ENCODE data around the gene SAMD4A. TPM values are rescaled to one million over a fixed set of nuclear protein-coding genes. Genes with fewer than 3 reads are reported as not detected.

Gene SAMD4A
- total RNA-seq, 2 donors from 2014 or later, result 1.9 to 8.0 TPM

DNA sequence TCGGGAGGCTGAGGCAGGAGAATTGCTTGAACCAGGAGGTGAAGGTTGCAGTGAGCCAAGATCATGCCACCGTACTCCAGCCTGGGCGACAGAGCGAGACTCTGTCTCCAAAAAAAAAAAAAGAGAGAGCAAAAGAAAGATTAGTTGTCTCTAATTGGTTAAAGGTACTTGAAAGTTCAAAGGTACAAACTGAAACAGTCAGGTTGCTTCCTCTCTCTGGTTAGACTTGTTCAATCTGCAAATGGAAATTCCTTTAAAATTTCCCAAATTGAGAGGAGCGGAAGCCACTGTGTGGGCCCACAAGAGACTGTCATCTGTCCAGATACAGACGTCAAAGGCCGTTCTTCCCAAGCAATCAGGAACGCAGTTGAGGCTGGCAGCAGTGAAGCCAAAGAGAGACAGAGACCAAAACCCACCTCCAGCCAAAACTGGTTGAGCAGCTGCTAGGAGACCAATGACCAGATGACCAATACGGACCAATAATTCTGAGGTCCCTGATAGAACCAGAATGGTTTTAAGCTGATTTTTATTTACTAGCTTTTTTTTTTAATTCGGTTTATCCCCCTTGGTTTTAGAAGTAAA, 272.1 kb downstream of the SAMD4A start:
- Mint-ChIP-seq H3K27me3 (ENCODE audit: insufficient read depth) (no peaks in the 10 kb centered on the region), H3K27ac (no peak overlapping the region)

DNA sequence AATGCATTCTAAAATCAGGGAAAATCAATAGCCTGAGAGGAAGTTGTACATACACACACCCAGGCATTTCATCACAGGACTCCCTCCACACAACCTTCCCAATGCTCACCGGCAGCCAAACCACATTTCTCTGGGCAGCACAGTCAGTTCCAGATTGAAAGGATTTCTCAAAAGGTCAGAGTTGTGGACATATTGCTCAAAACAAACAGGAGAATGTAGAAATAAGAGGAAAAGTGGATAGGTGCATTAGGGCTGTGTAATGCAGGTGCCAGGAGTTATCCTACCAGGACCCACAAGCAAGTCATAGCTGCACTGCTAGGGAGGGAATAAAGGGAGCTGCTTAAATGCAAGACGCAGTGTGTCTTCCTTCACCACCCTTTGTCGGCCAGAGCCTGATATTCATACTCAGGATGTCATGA, 272.8 kb downstream of the SAMD4A start:
- no peaks in the 10 kb centered on the region for H3K27me3 Mint-ChIP-seq (ENCODE audit: insufficient read depth)
- H3K9ac ChIP-seq (ENCODE audit: extremely low read depth, low read length, poor library complexity, severe bottlenecking), result no peak overlapping the region
- peaks cover 8% of the 10 kb centered on the region for H3K4me1 Mint-ChIP-seq
- H3K27ac ChIP-seq (ENCODE audit: low read depth, low read length), result no peak overlapping the region
- H3K27ac Mint-ChIP-seq, result no peak overlapping the region
- peaks cover 20% of the 10 kb centered on the region for H3K36me3 Mint-ChIP-seq (ENCODE audit: low read depth)
- TF ChIP-seq, protein P1, sequence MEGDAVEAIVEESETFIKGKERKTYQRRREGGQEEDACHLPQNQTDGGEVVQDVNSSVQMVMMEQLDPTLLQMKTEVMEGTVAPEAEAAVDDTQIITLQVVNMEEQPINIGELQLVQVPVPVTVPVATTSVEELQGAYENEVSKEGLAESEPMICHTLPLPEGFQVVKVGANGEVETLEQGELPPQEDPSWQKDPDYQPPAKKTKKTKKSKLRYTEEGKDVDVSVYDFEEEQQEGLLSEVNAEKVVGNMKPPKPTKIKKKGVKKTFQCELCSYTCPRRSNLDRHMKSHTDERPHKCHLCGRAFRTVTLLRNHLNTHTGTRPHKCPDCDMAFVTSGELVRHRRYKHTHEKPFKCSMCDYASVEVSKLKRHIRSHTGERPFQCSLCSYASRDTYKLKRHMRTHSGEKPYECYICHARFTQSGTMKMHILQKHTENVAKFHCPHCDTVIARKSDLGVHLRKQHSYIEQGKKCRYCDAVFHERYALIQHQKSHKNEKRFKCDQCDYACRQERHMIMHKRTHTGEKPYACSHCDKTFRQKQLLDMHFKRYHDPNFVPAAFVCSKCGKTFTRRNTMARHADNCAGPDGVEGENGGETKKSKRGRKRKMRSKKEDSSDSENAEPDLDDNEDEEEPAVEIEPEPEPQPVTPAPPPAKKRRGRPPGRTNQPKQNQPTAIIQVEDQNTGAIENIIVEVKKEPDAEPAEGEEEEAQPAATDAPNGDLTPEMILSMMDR (conservative IDR thresholded peaks at IDR 0.05), result no peak
- no peaks in the 10 kb centered on the region for H3K4me1 ChIP-seq (ENCODE audit: control insufficient read depth, insufficient read depth, low read length)
- peaks cover 10% of the 10 kb centered on the region for H3K36me3 ChIP-seq (ENCODE audit: control insufficient read depth, insufficient read depth, low read length)
- no peak overlapping the region for H3K4me3 ChIP-seq (ENCODE audit: low read length)
- no peaks in the 10 kb centered on the region for H3K27me3 ChIP-seq (ENCODE audit: control insufficient read depth, insufficient read depth, low read length, poor library complexity, severe bottlenecking)
- H3K9me3 ChIP-seq (ENCODE audit: control insufficient read depth, low read length), result no peaks in the 10 kb centered on the region
- DNase-seq, result no peak
- H3K4me3 Mint-ChIP-seq, result no peak overlapping the region
- 93 to 100% methylated on average over 3 of the region's 3 CpGs for WGBS, 2 experiments (ENCODE audit: insufficient coverage in 1 of 2, insufficient read length in 1 of 2)
- no peaks in the 10 kb centered on the region for H3K9me3 Mint-ChIP-seq

More for the DNA sequence above, 272.1 kb downstream of the SAMD4A start:
- Histone ChIP-seq H3K9me3 (ENCODE audit: control insufficient read depth, low read length) (no peaks in the 10 kb centered on the region), H3K36me3 (ENCODE audit: control insufficient read depth, insufficient read depth, low read length) (peaks cover 10% of the 10 kb centered on the region), H3K4me1 (ENCODE audit: control insufficient read depth, insufficient read depth, low read length) (no peaks in the 10 kb centered on the region), H3K27ac (ENCODE audit: low read depth, low read length) (no peak overlapping the region), H3K4me3 (ENCODE audit: low read length) (no peak overlapping the region), H3K9ac (ENCODE audit: extremely low read depth, low read length, poor library complexity, severe bottlenecking) (no peak overlapping the region), H3K27me3 (ENCODE audit: control insufficient read depth, insufficient read depth, low read length, poor library complexity, severe bottlenecking) (no peaks in the 10 kb centered on the region)
- WGBS, 2 experiments (ENCODE audit: insufficient coverage in 1 of 2, insufficient read length in 1 of 2), result 92 to 95% methylated on average over 8 to 10 of the region's 10 CpGs
- Mint-ChIP-seq H3K4me1 (peaks cover 6% of the 10 kb centered on the region), H3K36me3 (ENCODE audit: low read depth) (peaks cover 17% of the 10 kb centered on the region), H3K4me3 (no peak overlapping the region), H3K9me3 (no peaks in the 10 kb centered on the region)
- TF ChIP-seq, protein P1 (conservative IDR thresholded peaks at IDR 0.05), result no peak
- DNase-seq, result no peak

DNA sequence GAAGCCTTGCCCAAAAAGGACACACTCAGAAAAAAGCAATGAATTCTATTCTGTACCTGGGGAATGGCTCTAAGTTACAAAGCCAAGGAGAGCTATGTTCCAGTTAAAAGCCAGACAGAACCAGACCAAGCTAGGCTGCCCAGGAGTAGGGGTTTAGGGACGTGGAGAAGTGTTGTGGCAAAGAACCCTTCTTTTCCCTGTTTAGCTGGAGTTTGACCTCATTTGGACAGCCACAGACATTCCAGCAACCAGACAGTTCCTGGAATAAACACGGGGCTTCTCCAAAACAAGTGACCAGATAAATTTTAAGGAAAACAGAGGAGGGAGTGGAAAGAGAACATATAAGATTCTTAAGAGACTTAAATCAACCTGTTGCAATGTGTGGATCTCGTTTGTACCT, 273.4 kb downstream of the SAMD4A start:
- H3K9me3 ChIP-seq (ENCODE audit: control insufficient read depth, low read length), result no peaks in the 10 kb centered on the region
- H3K36me3 Mint-ChIP-seq (ENCODE audit: low read depth), result peaks cover 20% of the 10 kb centered on the region
- WGBS, 2 experiments (ENCODE audit: insufficient coverage in 1 of 2, insufficient read length in 1 of 2), result 100% methylated on average over 1 to 2 of the region's 3 CpGs
- no peak overlapping the region for H3K9ac ChIP-seq (ENCODE audit: extremely low read depth, low read length, poor library complexity, severe bottlenecking)
- no peak overlapping the region for H3K27ac Mint-ChIP-seq
- H3K27me3 Mint-ChIP-seq (ENCODE audit: insufficient read depth), result no peaks in the 10 kb centered on the region
- no peak overlapping the region for H3K27ac ChIP-seq (ENCODE audit: low read depth, low read length)
- no peaks in the 10 kb centered on the region for H3K27me3 ChIP-seq (ENCODE audit: control insufficient read depth, insufficient read depth, low read length, poor library complexity, severe bottlenecking)
- no peak overlapping the region for H3K4me3 ChIP-seq (ENCODE audit: low read length)
- peaks cover 10% of the 10 kb centered on the region for H3K36me3 ChIP-seq (ENCODE audit: control insufficient read depth, insufficient read depth, low read length)
- DNase-seq, result no peak
- no peak overlapping the region for H3K4me3 Mint-ChIP-seq
- TF ChIP-seq, protein P1 (conservative IDR thresholded peaks at IDR 0.05), result no peak
- no peaks in the 10 kb centered on the region for H3K9me3 Mint-ChIP-seq
- no peaks in the 10 kb centered on the region for H3K4me1 ChIP-seq (ENCODE audit: control insufficient read depth, insufficient read depth, low read length)
- H3K4me1 Mint-ChIP-seq, result peaks cover 8% of the 10 kb centered on the region
